Caco-2 (cell line): ENCODE results near the gene UGDH. TPM values are rescaled to one million over a fixed set of nuclear protein-coding genes. Genes with fewer than 3 reads are reported as not detected.

Source experiments
- BruUV-seq: library from RNA; stranded (reverse); fragments of 400-500 nt; replicated peaks from 2 replicates; lab custom pipeline; 2021; lab: Mats Ljungman, UMichigan
- CTCF ChIA-PET: fragments of 300-600 bp; sonication (Branson Sonifier 250); formaldehyde crosslinking; loops from one replicate; lab custom pipeline; 2022; ENCODE audit warnings: antibody characterized with exemption; lab: Charles Lee
- POLR2A ChIA-PET: fragments of 300-600 bp; sonication (Branson Sonifier 250); formaldehyde crosslinking; loops from one replicate; lab custom pipeline; 2022; ENCODE audit warnings: antibody characterized with exemption; lab: Charles Lee
- DNase-seq, 2 experiments: peaks; one replicate each; pipeline versions ENCODE4 v3.0.0 to v3.0.0-alpha.2; 2020 to 2022
- H3K27me3 ChIP-seq: replicated peaks from 2 replicates; pipeline ENCODE4 v1.6.0; 2011; ENCODE audit warnings: low read length; ENCODE audit not compliant: control insufficient read depth, insufficient read depth
- H3K36me3 ChIP-seq: 2 replicates; pipeline ENCODE4 v1.5.1; 2011; ENCODE audit warnings: low read length; ENCODE audit not compliant: control insufficient read depth, insufficient read depth
- H3K4me1 ChIP-seq: fragments of 250-450 bp; sonication (Bioruptor Pico); 2 replicates; pipeline ENCODE4 v1.5.1; 2020; ENCODE audit warnings: mild to moderate bottlenecking
- H3K4me3 ChIP-seq: 2 replicates; pipeline ENCODE4 v1.5.1; 2011; ENCODE audit warnings: low read depth, mild to moderate bottlenecking, control low read depth, low read length
- H3K9me3 ChIP-seq: fragments of 250-450 bp; sonication (Bioruptor Pico); 2 replicates; pipeline ENCODE4 v1.5.1; 2020; ENCODE audit warnings: mild to moderate bottlenecking, moderate library complexity
- H3K27ac Mint-ChIP-seq: one replicate; pipeline ENCODE4 v1.8.0; 2022; ENCODE audit warnings: mixed read lengths; ENCODE audit not compliant: unreplicated experiment
- H3K27me3 Mint-ChIP-seq: one replicate; pipeline ENCODE4 v1.8.0; 2022; ENCODE audit warnings: mixed read lengths; ENCODE audit not compliant: insufficient read depth, unreplicated experiment
- H3K36me3 Mint-ChIP-seq: one replicate; pipeline ENCODE4 v1.8.0; 2022; ENCODE audit warnings: mild to moderate bottlenecking, mixed read lengths; ENCODE audit not compliant: insufficient read depth, unreplicated experiment
- H3K4me1 Mint-ChIP-seq: one replicate; pipeline ENCODE4 v1.8.0; 2022; ENCODE audit warnings: low read depth, mixed read lengths; ENCODE audit not compliant: unreplicated experiment
- H3K4me3 Mint-ChIP-seq: one replicate; pipeline ENCODE4 v1.8.0; 2022; ENCODE audit warnings: mild to moderate bottlenecking, moderate library complexity, mixed read lengths; ENCODE audit not compliant: unreplicated experiment
- H3K9me3 Mint-ChIP-seq: one replicate; pipeline ENCODE4 v1.8.0; 2022; ENCODE audit warnings: mixed read lengths; ENCODE audit not compliant: unreplicated experiment
- CTCF ChIP-seq, 2 experiments: fragments of 200-600 bp in 1 of 2; IDR thresholded peaks; 1 replicate in 1 of 2; 2 replicates in 1 of 2; pipeline versions ENCODE4 v1.5.1 to v1.8.0; 2011 to 2022; ENCODE audit warnings: antibody characterized with exemption in 1 of 2, control low read depth in 1 of 2, inconsistent platforms in 1 of 2, low read depth in 1 of 2, low read length in 1 of 2, mild to moderate bottlenecking in 1 of 2, moderate library complexity in 1 of 2; ENCODE audit not compliant: insufficient read depth in 1 of 2, severe bottlenecking in 1 of 2, unreplicated experiment in 1 of 2
- intact Hi-C: fragments of 100-400 bp; cut with micrococcal nuclease; formaldehyde crosslinking; loops from one replicate; pipeline ENCODE4 v1.10.0; 2022; ENCODE audit not compliant: unreplicated experiment
- total RNA-seq: library from RNA; stranded (reverse); gene quantifications from 2 replicates; pipeline ENCODE4 v1.2.3, GENCODE V29; 2022

Gene UGDH
- total RNA-seq, 1 experiment from 2014 or later: 139 TPM

GRCh38 chr4:39524161-39524957 lies 2.9 kb downstream of the UGDH start:
- H3K9me3 ChIP-seq: no peaks in the 10 kb centered on the region
- no TSS peak for BruUV-seq
- H3K4me1 Mint-ChIP-seq: no peaks in the 10 kb centered on the region
- peak overlapping the region; percentile 19 for H3K4me3 Mint-ChIP-seq
- no peaks in the 10 kb centered on the region for H3K36me3 ChIP-seq
- H3K4me1 ChIP-seq: no peaks in the 10 kb centered on the region; the same call in 1 of the 2 replicates
- intact Hi-C loops: no loop called here
- H3K9me3 Mint-ChIP-seq: no peaks in the 10 kb centered on the region
- no peak overlapping the region for H3K4me3 ChIP-seq
- TF ChIP-seq CTCF (IDR thresholded peaks at IDR 0.05; ENCODE audit: insufficient read depth in 1 of 2, low read depth in 1 of 2, low read length in 1 of 2, severe bottlenecking in 1 of 2, unreplicated experiment in 1 of 2): no peak
- CTCF ChIA-PET: interaction anchor here (0.6 kb wide), 1 partner anchor 45 kb away, joined by 3 read pairs; no protein-coding TSS in a partner anchor
- H3K27ac Mint-ChIP-seq: no peak overlapping the region
- H3K36me3 Mint-ChIP-seq: peaks cover 51% of the 10 kb centered on the region
- H3K27me3 Mint-ChIP-seq: no peaks in the 10 kb centered on the region
- no peaks in the 10 kb centered on the region for H3K27me3 ChIP-seq
- POLR2A ChIA-PET: no interaction called here
- no peak for DNase-seq

- Mint-ChIP-seq H3K27me3 (no peaks in the 10 kb centered on the region), H3K27ac (no peak overlapping the region), H3K4me1 (no peaks in the 10 kb centered on the region), H3K36me3 (peaks cover 53% of the 10 kb centered on the region), H3K4me3 (no peak overlapping the region), H3K9me3 (no peaks in the 10 kb centered on the region)
- no peaks in the 10 kb centered on the region for H3K9me3 ChIP-seq
- no peak for DNase-seq
- intact Hi-C loops: no loop called here
- CTCF ChIA-PET: no interaction called here
- H3K4me1 ChIP-seq: no peaks in the 10 kb centered on the region; the same call in 1 of the 2 replicates
- no peaks in the 10 kb centered on the region for H3K36me3 ChIP-seq
- TF ChIP-seq CTCF (IDR thresholded peaks at IDR 0.05; ENCODE audit: insufficient read depth in 1 of 2, low read depth in 1 of 2, low read length in 1 of 2, severe bottlenecking in 1 of 2, unreplicated experiment in 1 of 2): no peak
- BruUV-seq: no TSS peak
- H3K4me3 ChIP-seq: no peak overlapping the region
- no peaks in the 10 kb centered on the region for H3K27me3 ChIP-seq
- POLR2A ChIA-PET: no interaction called here
These were observed 5.2 kb downstream of the UGDH start for GRCh38 chr4:39522068-39522467.

GRCh38 chr4:39521253-39521919 lies 5.9 kb downstream of the UGDH start:
- Mint-ChIP-seq H3K9me3 (no peaks in the 10 kb centered on the region), H3K4me3 (no peak overlapping the region), H3K27ac (no peak overlapping the region), H3K36me3 (peaks cover 49% of the 10 kb centered on the region), H3K4me1 (no peaks in the 10 kb centered on the region), H3K27me3 (no peaks in the 10 kb centered on the region)
- Histone ChIP-seq H3K36me3 (no peaks in the 10 kb centered on the region), H3K27me3 (no peaks in the 10 kb centered on the region), H3K4me3 (no peak overlapping the region), H3K9me3 (no peaks in the 10 kb centered on the region), H3K4me1 (no peaks in the 10 kb centered on the region; the same call in 1 of the 2 replicates)
- POLR2A ChIA-PET: no interaction called here
- TF ChIP-seq CTCF (IDR thresholded peaks at IDR 0.05; ENCODE audit: insufficient read depth in 1 of 2, low read depth in 1 of 2, low read length in 1 of 2, severe bottlenecking in 1 of 2, unreplicated experiment in 1 of 2): no peak
- DNase-seq: no peak
- BruUV-seq: no TSS peak
- CTCF ChIA-PET: no interaction called here
- intact Hi-C loops: no loop called here
